ENCODE results near the gene RAB30. TPM values are rescaled to one million over a fixed set of nuclear protein-coding genes. Genes with fewer than 3 reads are reported as not detected.
"Not testable (repeated sequence)": the region's sequence is repeated elsewhere in the genome, so short reads cannot be mapped to it uniquely, and the experiment has no call there.

The RAB30 gene
- total RNA-seq, 1 donor from 2014 or later = 7.7 TPM

DNA sequence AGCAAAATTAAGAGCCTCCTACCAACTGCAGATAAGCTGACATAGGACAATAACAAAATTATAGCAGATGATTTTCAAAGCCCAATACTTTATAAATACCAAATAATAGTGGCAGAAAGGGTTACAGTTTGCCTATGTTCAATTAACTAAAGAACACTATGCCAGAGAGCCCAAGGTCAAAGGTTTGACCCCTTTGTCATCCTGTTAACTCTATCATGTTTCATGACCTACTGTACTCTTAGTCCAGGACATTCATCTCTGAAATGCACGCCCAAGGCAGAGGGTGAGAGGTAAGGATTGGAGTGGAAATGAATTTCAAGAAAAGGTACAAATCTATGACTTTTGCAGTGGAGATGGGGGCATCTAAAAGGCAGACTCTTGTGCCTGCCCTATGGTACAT lies 99.6 kb downstream of the RAB30 start:
- TF ChIP-seq CTCF (IDR thresholded peaks at IDR 0.05) = no peak
- Histone ChIP-seq H3K9me3 (no peaks in the 10 kb centered on the region), H3K27me3 (no peaks in the 10 kb centered on the region), H3K27ac (no peak overlapping the region), H3K4me3 (no peak overlapping the region), H3K4me1 (no peaks in the 10 kb centered on the region), H3K36me3 (no peaks in the 10 kb centered on the region)
- intact Hi-C loops (cut with DNase I) = loop anchor here (1.0 kb wide), 1 partner anchor 9 kb away; no protein-coding TSS in a partner anchor
- no peak for DNase-seq (ENCODE audit: low spot score in 2 of 2)

GRCh38 chr11:82971519-82971946 lies 100.2 kb downstream of the RAB30 start:
- H3K36me3 ChIP-seq; H3K9me3 ChIP-seq; H3K4me3 ChIP-seq; H3K27me3 ChIP-seq; intact Hi-C loops (cut with DNase I); H3K4me1 ChIP-seq; H3K27ac ChIP-seq; DNase-seq (ENCODE audit: low spot score in 2 of 2): not testable (repeated sequence)

DNA sequence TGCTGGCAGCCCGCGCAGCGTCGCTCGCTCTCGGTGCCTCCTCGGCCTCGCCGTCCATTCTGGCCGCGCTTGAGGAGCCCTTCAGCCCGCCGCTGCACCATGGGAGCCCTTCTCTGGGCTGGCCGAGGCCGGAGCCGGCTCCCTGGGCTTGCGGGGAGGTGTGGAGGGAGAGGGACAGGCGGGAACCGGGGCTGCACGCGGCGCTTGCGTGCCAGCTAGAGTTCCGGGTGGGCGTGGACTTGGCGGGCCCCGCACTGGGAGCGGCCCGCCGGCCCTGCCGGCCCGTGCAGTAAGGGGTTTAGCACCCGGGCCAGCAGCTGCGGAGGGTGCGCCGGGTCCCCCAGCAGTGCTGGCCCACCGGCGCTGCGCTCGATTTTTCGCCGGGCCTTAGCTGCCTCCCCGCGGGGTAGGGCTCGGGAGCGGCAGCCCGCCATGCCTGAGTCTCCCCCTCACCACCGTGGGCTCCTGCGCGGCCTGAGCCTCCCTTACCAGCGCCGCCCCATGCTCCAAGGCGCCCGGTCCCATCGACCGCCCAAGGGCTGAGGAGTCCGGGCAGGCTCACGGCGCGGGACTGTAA lies 101.1 kb downstream of the RAB30 start:
- H3K4me3 ChIP-seq; H3K27ac ChIP-seq; H3K27me3 ChIP-seq; H3K36me3 ChIP-seq; DNase-seq (ENCODE audit: low spot score in 2 of 2); H3K4me1 ChIP-seq; H3K9me3 ChIP-seq; intact Hi-C loops (cut with DNase I): not testable (repeated sequence)

- Histone ChIP-seq H3K36me3 (no peaks in the 10 kb centered on the region), H3K9me3 (no peaks in the 10 kb centered on the region), H3K27me3 (no peaks in the 10 kb centered on the region), H3K4me1 (no peaks in the 10 kb centered on the region), H3K27ac (no peak overlapping the region), H3K4me3 (no peak overlapping the region)
- DNase-seq (ENCODE audit: low spot score in 2 of 2) = no peak
- TF ChIP-seq CTCF (IDR thresholded peaks at IDR 0.05) = no peak
- intact Hi-C loops (cut with DNase I) = no loop called here
Observed at GRCh38 chr11:82969811-82970210, 101.9 kb downstream of the RAB30 start.

DNA sequence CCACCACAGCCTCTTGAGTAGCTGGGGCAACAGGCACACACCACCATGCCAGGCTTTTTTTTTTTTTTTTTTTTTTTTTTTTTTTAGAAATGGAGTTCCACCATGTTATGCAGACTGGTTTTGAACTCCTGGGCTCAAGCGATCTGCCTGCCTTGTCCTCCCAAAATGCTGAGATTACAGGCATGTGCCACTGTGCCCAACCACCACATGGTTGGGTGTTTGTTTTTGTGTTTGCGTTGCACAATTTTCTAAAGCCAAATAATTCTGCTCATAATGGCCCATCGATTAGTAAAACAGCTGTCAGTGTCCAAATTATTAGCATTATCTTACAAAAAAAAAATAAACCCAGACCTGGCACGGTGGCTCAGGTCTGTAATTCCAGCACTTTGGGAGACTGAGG lies 104.3 kb downstream of the RAB30 start:
- no peaks in the 10 kb centered on the region for H3K36me3 ChIP-seq
- DNase-seq (ENCODE audit: low spot score in 2 of 2) = no peak
- intact Hi-C loops (cut with DNase I) = no loop called here
- H3K4me1 ChIP-seq = no peaks in the 10 kb centered on the region
- H3K27me3 ChIP-seq = no peaks in the 10 kb centered on the region
- H3K9me3 ChIP-seq = no peaks in the 10 kb centered on the region
- TF ChIP-seq CTCF (IDR thresholded peaks at IDR 0.05) = no peak
- no peak overlapping the region for H3K27ac ChIP-seq
- H3K4me3 ChIP-seq = no peak overlapping the region

DNA sequence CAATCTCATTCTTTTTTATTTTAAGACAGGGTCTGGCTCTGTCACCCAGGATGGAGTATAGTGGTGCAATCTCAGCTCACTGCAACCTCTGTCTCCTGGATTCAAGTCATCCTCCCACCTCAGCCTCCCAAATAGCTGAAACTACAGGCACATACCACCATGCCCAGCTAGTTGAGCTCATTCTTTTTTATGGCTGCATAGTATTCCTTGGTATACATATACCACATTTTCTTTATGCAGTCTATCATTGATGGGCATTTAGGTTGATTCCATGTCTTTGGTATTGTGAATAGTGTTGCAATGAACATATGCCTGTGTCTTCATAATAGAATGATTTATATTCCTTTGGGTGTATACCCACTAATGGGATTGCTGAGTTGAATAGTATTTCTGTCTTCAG lies 109.7 kb downstream of the RAB30 start:
- H3K27me3 ChIP-seq; H3K36me3 ChIP-seq; H3K4me3 ChIP-seq; DNase-seq (ENCODE audit: low spot score in 2 of 2); H3K4me1 ChIP-seq; intact Hi-C loops (cut with DNase I); H3K27ac ChIP-seq; H3K9me3 ChIP-seq: not testable (repeated sequence)

- intact Hi-C loops (cut with DNase I) = no loop called here
- Histone ChIP-seq H3K9me3 (no peaks in the 10 kb centered on the region), H3K4me1 (no peaks in the 10 kb centered on the region), H3K4me3 (no peak overlapping the region), H3K36me3 (no peaks in the 10 kb centered on the region), H3K27ac (no peak overlapping the region), H3K27me3 (no peaks in the 10 kb centered on the region)
- TF ChIP-seq CTCF (IDR thresholded peaks at IDR 0.05) = no peak
- no peak for DNase-seq (ENCODE audit: low spot score in 2 of 2)
Observed at GRCh38 chr11:82960779-82961143, 110.9 kb downstream of the RAB30 start.

Measured in ascending aorta (tissue), 2 donors.